ENCODE measurements around the gene NCAPH2.

- TF ChIP-seq KDM5A (IDR thresholded peaks at IDR 0.05; ENCODE audit: low read length) (no peak), CHD2 (IDR thresholded peaks at IDR 0.05; ENCODE audit: low read length) (no peak), CTCF (IDR thresholded peaks at IDR 0.05; ENCODE audit: control extremely low read depth in 1 of 3, insufficient read depth in 1 of 3, low read depth in 1 of 3, low read length in 3 of 3) (no peak), POLR2A (IDR thresholded peaks at IDR 0.05; ENCODE audit: control extremely low read depth in 1 of 2, low read depth in 2 of 2, low read length in 2 of 2) (no peak), RAD21 (IDR thresholded peaks at IDR 0.05 in 1 of 2, conservative IDR thresholded peaks at IDR 0.05 in 1 of 2; ENCODE audit: low read depth in 2 of 2, low read length in 2 of 2) (no peak), ATF3 (IDR thresholded peaks at IDR 0.05; ENCODE audit: insufficient read depth, low read depth, low read length) (no peak), EZH2 (IDR thresholded peaks at IDR 0.05; ENCODE audit: low read depth, low read length, severe bottlenecking) (no peak), POLR2AphosphoS5 (IDR thresholded peaks at IDR 0.05; ENCODE audit: low read depth, low read length) (no peak), CTBP2 (IDR thresholded peaks at IDR 0.05; ENCODE audit: borderline replicate concordance, insufficient read depth, insufficient read length, low read length) (no peak), USF2 (IDR thresholded peaks at IDR 0.05; ENCODE audit: low read length) (no peak), MAFK (IDR thresholded peaks at IDR 0.05; ENCODE audit: low read depth, low read length) (no peak), CBX5 (IDR thresholded peaks at IDR 0.05; ENCODE audit: low read depth, low read length) (no peak)
Measured at GRCh38 chr22:50519151-50519550, 11.1 kb downstream of the NCAPH2 start.

All from H1 (cell line).